IMR-90 (cell line): Measurements from ENCODE around the gene GARIN5A. TPM values are rescaled to one million over a fixed set of nuclear protein-coding genes. Genes with fewer than 3 reads are reported as not detected.
A peak's percentile ranks its signal among the peaks of the same experiment; 100 is the strongest.

Experiments used
- ATAC-seq: fragments of 200-7000 bp; cut with Tn5 transposase; 2 replicates; pipeline ENCODE4 v1.9.1; 2020; ENCODE audit warnings: low read depth, mild to moderate bottlenecking, moderate library complexity
- BruUV-seq: library from RNA; stranded (reverse); fragments of 400-500 nt; replicated peaks from 2 replicates; lab custom pipeline; 2021; lab: Mats Ljungman, UMichigan
- CTCF ChIA-PET: fragments of 300-600 bp; formaldehyde crosslinking; extraction: SDS; loops from one replicate; lab custom pipeline; 2021; ENCODE audit warnings: antibody characterized with exemption; lab: Yijun Ruan, JAX
- POLR2A ChIA-PET: fragments of 300-600 bp; sonication (Branson Sonifier 250); formaldehyde crosslinking; loops from one replicate; lab custom pipeline; 2022; ENCODE audit warnings: antibody characterized with exemption; ENCODE audit not compliant: unreplicated experiment; lab: Charles Lee
- DNase-seq: peaks from one replicate; pipeline ENCODE4 v3.0.0; 2013
- H2AFZ ChIP-seq: replicated peaks from 2 replicates; pipeline ENCODE3; 2013; ENCODE audit warnings: low read length, mild to moderate bottlenecking; ENCODE audit not compliant: poor library complexity
- H2AK5ac ChIP-seq: 2 replicates; pipeline ENCODE4 v1.6.1; 2013; ENCODE audit warnings: low read depth, low read length, inconsistent platforms
- H2AK9ac ChIP-seq: replicated peaks from 2 replicates; pipeline ENCODE3; 2013; ENCODE audit warnings: mild to moderate bottlenecking, low read depth, low read length, moderate library complexity; ENCODE audit not compliant: poor library complexity
- H2BK120ac ChIP-seq: 2 replicates; pipeline ENCODE4 v1.6.1; 2013; ENCODE audit warnings: low read depth, low read length, inconsistent platforms
- H2BK15ac ChIP-seq: 3 replicates; pipeline ENCODE4 v1.6.1; 2013; ENCODE audit warnings: low read depth, low read length, inconsistent platforms
- H2BK20ac ChIP-seq: 2 replicates; pipeline ENCODE4 v1.6.1; 2013; ENCODE audit warnings: low read depth, mild to moderate bottlenecking, inconsistent platforms, low read length, moderate library complexity
- H2BK5ac ChIP-seq: 2 replicates; pipeline ENCODE4 v1.6.1; 2013; ENCODE audit warnings: mild to moderate bottlenecking, low read depth, low read length, inconsistent platforms; ENCODE audit not compliant: poor library complexity, severe bottlenecking
- H3K14ac ChIP-seq: replicated peaks from 2 replicates; pipeline ENCODE4 v1.6.1; 2013; ENCODE audit warnings: low read depth, low read length, inconsistent platforms
- H3K18ac ChIP-seq: 2 replicates; pipeline ENCODE4 v1.6.1; 2013; ENCODE audit warnings: low read depth, low read length, control low read depth
- H3K23ac ChIP-seq: 2 replicates; pipeline ENCODE4 v1.6.1; 2013; ENCODE audit warnings: low read depth, low read length, inconsistent platforms
- H3K27ac ChIP-seq: 2 replicates; pipeline ENCODE4 v1.5.1; 2013; ENCODE audit warnings: mild to moderate bottlenecking, control low read depth, low read length; ENCODE audit not compliant: insufficient read depth
- H3K27me3 ChIP-seq: 2 replicates; pipeline ENCODE4 v1.6.1; 2013; ENCODE audit warnings: low read length; ENCODE audit not compliant: control insufficient read depth, insufficient read depth
- H3K36me3 ChIP-seq: 2 replicates; pipeline ENCODE4 v1.6.1; 2013; ENCODE audit warnings: low read length, mixed read lengths; ENCODE audit not compliant: control insufficient read depth, insufficient read depth
- H3K4ac ChIP-seq: 2 replicates; pipeline ENCODE4 v1.6.1; 2013; ENCODE audit warnings: low read depth, low read length, inconsistent platforms
- H3K4me1 ChIP-seq: 2 replicates; pipeline ENCODE4 v1.6.1; 2013; ENCODE audit warnings: low read length, mixed read lengths; ENCODE audit not compliant: control insufficient read depth, insufficient read depth
- H3K4me2 ChIP-seq: 2 replicates; pipeline ENCODE4 v1.6.1; 2013; ENCODE audit warnings: low read depth, mild to moderate bottlenecking, control low read depth, low read length, moderate library complexity
- H3K4me3 ChIP-seq: 2 replicates; pipeline ENCODE4 v1.5.1; 2013; ENCODE audit warnings: low read depth, mild to moderate bottlenecking, control low read depth, low read length, moderate library complexity; ENCODE audit not compliant: insufficient read depth
- H3K56ac ChIP-seq: 2 replicates; pipeline ENCODE4 v1.6.1; 2013; ENCODE audit warnings: low read length, inconsistent platforms; ENCODE audit not compliant: insufficient read depth; ENCODE audit errors: extremely low read depth
- H3K79me1 ChIP-seq, 2 experiments: 2 replicates each; pipeline ENCODE4 v1.6.1; 2013; ENCODE audit warnings: low read length in 2 of 2, inconsistent platforms in 1 of 2, low read depth in 1 of 2
- H3K9ac ChIP-seq: 2 replicates; pipeline ENCODE4 v1.6.1; 2013; ENCODE audit warnings: low read depth, low read length, control low read depth
- H3K9me1 ChIP-seq: 2 replicates; pipeline ENCODE4 v1.6.1; 2013; ENCODE audit warnings: low read length, inconsistent platforms; ENCODE audit not compliant: insufficient read depth
- H3K9me3 ChIP-seq: 2 replicates; pipeline ENCODE4 v1.6.1; 2013; ENCODE audit warnings: low read length; ENCODE audit not compliant: control insufficient read depth, insufficient read depth
- H4K20me1 ChIP-seq: 2 replicates; pipeline ENCODE4 v1.6.1; 2013; ENCODE audit warnings: low read length, inconsistent platforms; ENCODE audit not compliant: insufficient read depth
- H4K5ac ChIP-seq: 2 replicates; pipeline ENCODE4 v1.6.1; 2013; ENCODE audit warnings: mild to moderate bottlenecking, low read depth, low read length, control low read depth
- H4K8ac ChIP-seq, 2 experiments: 2 replicates each; pipeline ENCODE4 v1.6.1; 2013; ENCODE audit warnings: low read depth in 2 of 2, low read length in 2 of 2, control low read depth in 1 of 2, inconsistent platforms in 1 of 2
- H4K91ac ChIP-seq: 2 replicates; pipeline ENCODE4 v1.6.1; 2013; ENCODE audit warnings: low read depth, low read length, inconsistent platforms; ENCODE audit not compliant: insufficient read depth
- CEBPB ChIP-seq: IDR thresholded peaks from 2 replicates; pipeline ENCODE4 v1.6.1; 2012; ENCODE audit warnings: low read depth, low read length, improper control_type of control experiment
- CTCF ChIP-seq: conservative IDR thresholded peaks from 2 replicates; pipeline ENCODE4 v1.5.1; 2012; ENCODE audit warnings: mild to moderate bottlenecking, low read depth, low read length, improper control_type of control experiment
- MAFK ChIP-seq: IDR thresholded peaks from 2 replicates; pipeline ENCODE4 v1.6.1; 2012; ENCODE audit warnings: low read depth, low read length, improper control_type of control experiment
- MAZ ChIP-seq: IDR thresholded peaks from 2 replicates; pipeline ENCODE4 v1.6.1; 2012; ENCODE audit warnings: low read depth, mild to moderate bottlenecking, low read length, improper control_type of control experiment, moderate library complexity, borderline replicate concordance
- MXI1 ChIP-seq: IDR thresholded peaks from 2 replicates; pipeline ENCODE4 v1.6.1; 2012; ENCODE audit warnings: low read depth, mild to moderate bottlenecking, low read length, moderate library complexity, borderline replicate concordance
- SMC3 ChIP-seq: fragments of 150-350 bp; IDR thresholded peaks from 2 replicates; pipeline ENCODE4 v1.6.1; 2016; ENCODE audit warnings: low read depth, mild to moderate bottlenecking, antibody characterized with exemption, low read length, moderate library complexity
- WGBS, 2 experiments: methylation state at CpG; one replicate each; pipeline versions ENCODE4 v1.1.5 to v1.1.7; 2013; ENCODE audit warnings: missing lambda C conversion rate in 2 of 2; ENCODE audit not compliant: insufficient read length in 1 of 2; ENCODE audit errors: extremely low coverage in 2 of 2; 5-methylcytosine and 5-hydroxymethylcytosine counted together
- dilution Hi-C: fragments of 300-500 bp; cut with HindIII; formaldehyde crosslinking; loops from one replicate; pipeline ENCODE4 v1.14.3; 2018; ENCODE audit warnings: low sequenced_read_pairs; ENCODE audit not compliant: unreplicated experiment
- in situ Hi-C: fragments of 300-500 bp; cut with MboI; formaldehyde crosslinking; loops from 3 replicates; pipeline ENCODE4 v1.14.3; 2019; ENCODE audit warnings: low sequenced_read_pairs, inconsistent platforms, mixed read lengths
- intact Hi-C: fragments of 100-400 bp; cut with micrococcal nuclease; formaldehyde crosslinking; loops from 2 replicates; pipeline ENCODE4 v1.10.0; 2022
- polyA plus RNA-seq, 3 experiments: library from polyadenylated mRNA; depleted of rRNA; stranded (reverse); fragments of >200 nt; gene quantifications; 2 replicates each; pipeline ENCODE4 v1.2.3, GENCODE V29; 2012; ENCODE audit warnings: low replicate concordance in 1 of 3
- total RNA-seq: library from RNA; depleted of rRNA; stranded (reverse); fragments of >200 nt; gene quantifications from 2 replicates; pipeline ENCODE4 v1.2.3, GENCODE V29; 2012

The GARIN5A gene
- total and polyA plus RNA-seq, 2 of the 4 experiments (the other 2 are of a cell fraction), result 0.53 TPM; not detected in 1

GRCh38 chr19:50481351-50482149 lies 4.9 kb upstream of the GARIN5A start:
- dilution Hi-C loops (no loop called here), intact Hi-C loops (no loop called here), in situ Hi-C loops (no loop called here)
- no peak overlapping the region for H2BK120ac ChIP-seq
- H3K4me1 ChIP-seq, result 0 out of 2 replicates have a peak, but pooled peaks cover 2% of the 10 kb centered on the region
- peak overlapping the region; percentile 23 for H2AFZ ChIP-seq
- H3K4me3 ChIP-seq, result no peak overlapping the region
- H2AK5ac ChIP-seq, result no peak overlapping the region
- H3K18ac ChIP-seq, result no peak overlapping the region
- H3K4me2 ChIP-seq, result no peak overlapping the region
- no peak overlapping the region for H3K4ac ChIP-seq
- H4K5ac ChIP-seq, result no peak overlapping the region
- H3K36me3 ChIP-seq, result peaks cover 26% of the 10 kb centered on the region
- H3K9me1 ChIP-seq, result peaks cover 5% of the 10 kb centered on the region; the same call in 1 of the 2 replicates
- 100% methylated on average over 3 of the region's 27 CpGs; no CpG with 5 or more reads in 1 of the 2 experiments for WGBS, 2 experiments
- DNase-seq (no peak), ATAC-seq (no peak)
- no peak overlapping the region for H3K9ac ChIP-seq
- TF ChIP-seq MAFK (no peak), SMC3 (no peak), MXI1 (no peak), MAZ (no peak), CTCF (no peak), CEBPB (no peak)
- no peaks in the 10 kb centered on the region for H3K27me3 ChIP-seq
- no peak overlapping the region for H3K23ac ChIP-seq
- ChIA-PET CTCF (no interaction called here), POLR2A (no interaction called here)
- no peak overlapping the region for H2BK5ac ChIP-seq
- no peak overlapping the region for H4K91ac ChIP-seq
- H3K27ac ChIP-seq, result no peak overlapping the region
- no peak overlapping the region for H4K8ac ChIP-seq
- peaks cover 16 to 27% of the 10 kb centered on the region in 2 experiments for H3K79me1 ChIP-seq
- no peak overlapping the region for H2BK15ac ChIP-seq
- peaks cover 12% of the 10 kb centered on the region for H4K20me1 ChIP-seq
- no peak overlapping the region for H3K14ac ChIP-seq
- H3K9me3 ChIP-seq, result no peaks in the 10 kb centered on the region
- H2AK9ac ChIP-seq, result no peak overlapping the region
- H2BK20ac ChIP-seq, result no peak overlapping the region
- no peak overlapping the region for H3K56ac ChIP-seq
- BruUV-seq, result no TSS peak
